Measurements from ENCODE around the gene RGS16.

RGS16 gene

GRCh38 chr1:182589931-182590330 is 14.3 kb downstream of the RGS16 start:
- DNase-seq: no peak
- Mint-ChIP-seq H3K27ac (peak overlapping the region; percentile 42), H3K4me3 (peak overlapping the region in 1 of 2 donors; percentile 22), H3K36me3 (peaks cover 13 to 15% of the 10 kb centered on the region in 2 donors), H3K27me3 (no peaks in the 10 kb centered on the region), H3K9me3 (no peaks in the 10 kb centered on the region), H3K4me1 (peaks cover 18 to 33% of the 10 kb centered on the region in 2 donors)
- ATAC-seq (replicated peaks): no peak

- peak overlapping the region; percentile 99 for H3K27ac Mint-ChIP-seq
- H3K4me1 Mint-ChIP-seq: peaks cover 22 to 37% of the 10 kb centered on the region in 2 donors
Measured at GRCh38 chr1:182589520-182589919, 14.7 kb downstream of the RGS16 start.

GRCh38 chr1:182588500-182589396 is 15.4 kb downstream of the RGS16 start, which contains the start of gene RNASEL:
RNASEL (minus strand) TSS chr1:182589256; CDS start chr1:182586806, 2,450 bp downstream.
- no peaks in the 10 kb centered on the region for H3K9me3 Mint-ChIP-seq
- H3K27me3 Mint-ChIP-seq: no peaks in the 10 kb centered on the region
- peaks cover 17 to 21% of the 10 kb centered on the region in 2 donors for H3K36me3 Mint-ChIP-seq
- peaks cover 23 to 45% of the 10 kb centered on the region in 2 donors for H3K4me1 Mint-ChIP-seq
- peak within 1 kb of the TSS; percentile 99 for H3K27ac Mint-ChIP-seq
- ATAC-seq (replicated peaks) (peak; percentile 91 to 92), DNase-seq (peak; percentile 36)
- peak within 1 kb of the TSS; percentile 96 to 97 for H3K4me3 Mint-ChIP-seq

More at GRCh38 chr1:182589520-182589919, 14.7 kb downstream of the RGS16 start:
- DNase-seq: no peak
- Mint-ChIP-seq H3K9me3 (no peaks in the 10 kb centered on the region), H3K36me3 (peaks cover 17 to 19% of the 10 kb centered on the region in 2 donors), H3K4me3 (peak overlapping the region; percentile 96 to 97), H3K27me3 (no peaks in the 10 kb centered on the region)
- peak in 1 of 2 donors; percentile 11 for ATAC-seq (replicated peaks)

GRCh38 chr1:182587666-182588499 is 16.3 kb downstream of the RGS16 start:
- peak overlapping the region; percentile 99 for H3K27ac Mint-ChIP-seq
- DNase-seq (no peak), ATAC-seq (replicated peaks) (no peak)
- H3K4me1 Mint-ChIP-seq: peaks cover 30 to 53% of the 10 kb centered on the region in 2 donors
- H3K9me3 Mint-ChIP-seq: no peaks in the 10 kb centered on the region
- no peaks in the 10 kb centered on the region for H3K27me3 Mint-ChIP-seq
- peaks cover 21 to 30% of the 10 kb centered on the region in 2 donors for H3K36me3 Mint-ChIP-seq
- H3K4me3 Mint-ChIP-seq: peak overlapping the region; percentile 96 to 97

GRCh38 chr1:182587093-182587492 is 17.1 kb downstream of the RGS16 start:
- Mint-ChIP-seq H3K27ac (no peak overlapping the region), H3K4me3 (no peak overlapping the region), H3K9me3 (no peaks in the 10 kb centered on the region), H3K36me3 (peaks cover 27 to 38% of the 10 kb centered on the region in 2 donors), H3K4me1 (peaks cover 30 to 53% of the 10 kb centered on the region in 2 donors), H3K27me3 (no peaks in the 10 kb centered on the region)
- no peak for ATAC-seq (replicated peaks)
- no peak for DNase-seq

GRCh38 chr1:182586380-182586779 is 17.8 kb downstream of the RGS16 start:
- Mint-ChIP-seq H3K4me1 (peaks cover 30 to 53% of the 10 kb centered on the region in 2 donors), H3K27ac (no peak overlapping the region), H3K27me3 (no peaks in the 10 kb centered on the region), H3K36me3 (peaks cover 31 to 41% of the 10 kb centered on the region in 2 donors), H3K4me3 (no peak overlapping the region), H3K9me3 (no peaks in the 10 kb centered on the region)
- ATAC-seq (replicated peaks): no peak
- DNase-seq: no peak

- no peak for DNase-seq
- Mint-ChIP-seq H3K36me3 (peaks cover 41 to 52% of the 10 kb centered on the region in 2 donors), H3K27ac (no peak overlapping the region), H3K9me3 (no peaks in the 10 kb centered on the region), H3K4me1 (peaks cover 33 to 53% of the 10 kb centered on the region in 2 donors), H3K27me3 (no peaks in the 10 kb centered on the region), H3K4me3 (no peak overlapping the region)
- no peak for ATAC-seq (replicated peaks)
Measured at GRCh38 chr1:182584746-182585145, 19.4 kb downstream of the RGS16 start.

GRCh38 chr1:182580736-182581135 is 23.5 kb downstream of the RGS16 start:
- ATAC-seq (replicated peaks) (no peak), DNase-seq (no peak)
- Mint-ChIP-seq H3K4me1 (peaks cover 21 to 28% of the 10 kb centered on the region in 2 donors), H3K4me3 (no peak overlapping the region), H3K9me3 (no peaks in the 10 kb centered on the region), H3K27ac (no peak overlapping the region), H3K36me3 (peaks cover 48 to 68% of the 10 kb centered on the region in 2 donors), H3K27me3 (no peaks in the 10 kb centered on the region)

- Mint-ChIP-seq H3K27ac (no peak overlapping the region), H3K4me1 (peaks cover 0 to 5% of the 10 kb centered on the region in 2 donors), H3K36me3 (peaks cover 33 to 50% of the 10 kb centered on the region in 2 donors), H3K4me3 (no peak overlapping the region), H3K9me3 (no peaks in the 10 kb centered on the region), H3K27me3 (no peaks in the 10 kb centered on the region)
- DNase-seq (no peak), ATAC-seq (replicated peaks) (no peak)
Measured at GRCh38 chr1:182575540-182576149, 28.5 kb downstream of the RGS16 start.

GRCh38 chr1:182574156-182574555 is 30.0 kb downstream of the RGS16 start:
- peaks cover 21 to 37% of the 10 kb centered on the region in 2 donors for H3K36me3 Mint-ChIP-seq
- H3K27ac Mint-ChIP-seq: no peak overlapping the region

GRCh38 chr1:182570611-182570970 is 33.6 kb downstream of the RGS16 start:
- H3K36me3 Mint-ChIP-seq: peaks cover 9 to 15% of the 10 kb centered on the region in 2 donors

More at GRCh38 chr1:182574156-182574555, 30.0 kb downstream of the RGS16 start:
- no peak for ATAC-seq (replicated peaks)
- no peak for DNase-seq
- H3K9me3 Mint-ChIP-seq: no peaks in the 10 kb centered on the region
- H3K27me3 Mint-ChIP-seq: no peaks in the 10 kb centered on the region
- no peak overlapping the region for H3K4me3 Mint-ChIP-seq
- peaks cover 0 to 3% of the 10 kb centered on the region in 2 donors for H3K4me1 Mint-ChIP-seq

GRCh38 chr1:182569939-182570610 is 34.1 kb downstream of the RGS16 start:
- Mint-ChIP-seq H3K9me3 (no peaks in the 10 kb centered on the region), H3K36me3 (peaks cover 5 to 12% of the 10 kb centered on the region in 2 donors), H3K4me1 (peaks cover 0 to 3% of the 10 kb centered on the region in 2 donors), H3K27ac (no peak overlapping the region), H3K27me3 (no peaks in the 10 kb centered on the region), H3K4me3 (no peak overlapping the region)
- ATAC-seq (replicated peaks) (peak; percentile 43 to 55), DNase-seq (no peak)

More at GRCh38 chr1:182570611-182570970, 33.6 kb downstream of the RGS16 start:
- peak; percentile 81 to 82 for ATAC-seq (replicated peaks)
- Mint-ChIP-seq H3K27ac (no peak overlapping the region), H3K9me3 (no peaks in the 10 kb centered on the region), H3K4me3 (no peak overlapping the region), H3K4me1 (peaks cover 0 to 3% of the 10 kb centered on the region in 2 donors), H3K27me3 (no peaks in the 10 kb centered on the region)
- no peak for DNase-seq

- Mint-ChIP-seq H3K9me3 (no peaks in the 10 kb centered on the region), H3K27me3 (no peaks in the 10 kb centered on the region), H3K4me1 (peaks cover 0 to 3% of the 10 kb centered on the region in 2 donors), H3K36me3 (peaks cover 5 to 8% of the 10 kb centered on the region in 2 donors), H3K27ac (no peak overlapping the region), H3K4me3 (no peak overlapping the region)
- no peak for DNase-seq
- ATAC-seq (replicated peaks): peak; percentile 73 to 84
Measured at GRCh38 chr1:182568647-182569284, 35.4 kb downstream of the RGS16 start.
